ENCODE data around the gene USP54.

DNA sequence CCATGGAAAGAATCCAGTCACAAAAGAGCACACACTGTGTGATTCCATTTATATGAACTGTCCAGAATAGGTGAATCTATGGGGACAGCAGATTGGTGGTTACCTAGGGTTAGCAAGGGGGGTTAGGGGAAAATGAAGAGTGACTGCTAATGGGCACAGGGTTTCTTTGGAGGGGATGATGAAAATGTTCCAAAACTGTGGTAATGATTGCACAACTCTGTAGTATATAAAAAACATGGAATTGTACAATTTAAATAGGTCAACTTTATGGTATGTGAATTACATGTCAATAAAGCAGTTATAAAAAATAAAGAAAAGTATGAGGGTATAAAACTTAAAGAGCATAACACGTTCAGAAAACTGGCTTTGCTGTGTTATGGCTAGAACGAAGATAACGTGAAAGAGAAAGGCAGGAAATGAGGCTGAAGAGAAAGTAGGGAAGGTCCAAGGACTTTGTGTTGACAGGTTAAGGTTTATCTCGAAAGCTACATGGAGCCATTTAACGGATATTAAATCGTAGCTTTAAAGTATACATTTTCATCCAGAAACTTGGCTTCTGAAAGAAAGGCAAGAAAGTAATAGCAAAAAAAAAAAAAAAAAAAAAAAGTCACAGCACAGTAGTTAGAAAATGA, 131.3 kb downstream of the USP54 start:
- TF ChIP-seq CTBP1 (IDR thresholded peaks at IDR 0.05; ENCODE audit: borderline replicate concordance) (no peak), SP1 (IDR thresholded peaks at IDR 0.05) (no peak)

Data from HEK293T (cell line).